Left hindlimb (tissue), 1 donor: Measurements from ENCODE around the gene AMBRA1.

Source experiments
- DNase-seq: peaks from one replicate; pipeline ENCODE4 v3.0.0-alpha.2; 2018

The AMBRA1 gene

GRCh38 chr11:46391578-46392420 lies 202.0 kb downstream of the AMBRA1 start, which contains the start of gene CHRM4:
CHRM4 (minus strand) TSS chr11:46391776; CDS start chr11:46386557, 5,219 bp downstream.
- DNase-seq: no peak

DNA sequence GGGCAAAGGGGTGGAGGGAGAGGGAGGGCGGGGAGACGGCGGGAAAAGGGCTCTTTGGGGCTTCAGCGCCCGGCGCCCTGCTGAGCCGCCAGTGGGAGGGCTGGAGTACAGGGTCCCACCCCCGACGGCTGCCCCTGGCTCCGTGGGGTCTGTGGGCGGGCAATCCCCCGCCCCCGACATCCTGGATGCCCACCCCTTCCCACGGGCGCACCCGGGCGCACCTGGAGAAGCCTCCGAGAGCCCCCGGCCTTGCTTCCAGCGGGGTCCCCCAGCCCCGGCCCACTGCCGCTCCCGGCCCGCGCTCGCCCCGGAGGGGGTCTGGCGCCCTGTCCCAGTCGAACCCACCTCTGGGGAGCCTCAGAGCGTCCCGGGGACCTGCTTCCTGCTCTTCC lies 202.6 kb downstream of the AMBRA1 start:
- no peak for DNase-seq

- no peak for DNase-seq
Measured at GRCh38 chr11:46390331-46391171, 203.3 kb downstream of the AMBRA1 start.

DNA sequence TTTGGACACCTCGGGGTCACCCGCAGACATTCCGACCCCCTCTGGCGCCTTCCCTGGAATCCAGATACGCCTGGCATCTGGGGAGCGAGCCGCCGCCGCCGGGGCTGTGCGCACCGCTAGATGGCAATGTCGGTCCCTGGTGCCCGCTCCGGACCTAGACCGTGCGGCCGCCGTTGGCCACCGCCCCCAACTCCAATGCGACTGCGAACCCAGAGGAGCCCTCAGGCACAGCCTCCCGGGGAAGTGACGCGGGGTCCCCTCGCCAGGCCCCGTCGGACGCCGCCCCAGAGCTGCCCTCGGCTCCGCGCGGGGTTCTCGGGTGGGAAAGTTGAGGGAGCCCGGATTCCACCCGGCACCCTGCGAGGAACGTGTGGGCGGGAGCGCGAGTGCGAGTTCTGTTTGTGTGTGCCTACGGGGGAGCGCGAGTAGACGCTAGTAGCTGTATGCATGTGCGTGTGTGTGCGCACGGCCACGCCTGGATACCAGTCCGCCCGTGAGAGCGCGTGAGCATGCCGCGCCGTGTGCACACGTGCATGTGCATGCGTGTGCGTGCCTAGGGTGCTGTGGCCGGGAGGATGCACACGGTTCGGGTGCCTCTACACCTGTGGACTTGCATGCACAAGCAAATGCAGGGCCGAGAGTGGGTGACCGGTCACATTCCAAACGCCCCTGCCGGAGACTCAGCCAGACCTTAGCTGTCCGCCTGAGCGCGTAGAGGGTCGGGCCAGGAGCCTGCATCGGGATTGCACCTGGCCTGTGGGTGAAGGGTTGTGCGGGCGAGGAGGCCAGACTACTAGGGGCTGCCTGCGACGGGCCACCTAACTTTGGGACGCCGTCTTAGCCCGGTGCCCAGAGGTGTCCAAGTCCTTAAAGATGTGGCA lies 204.1 kb downstream of the AMBRA1 start:
- DNase-seq: peak; percentile 74

DNA sequence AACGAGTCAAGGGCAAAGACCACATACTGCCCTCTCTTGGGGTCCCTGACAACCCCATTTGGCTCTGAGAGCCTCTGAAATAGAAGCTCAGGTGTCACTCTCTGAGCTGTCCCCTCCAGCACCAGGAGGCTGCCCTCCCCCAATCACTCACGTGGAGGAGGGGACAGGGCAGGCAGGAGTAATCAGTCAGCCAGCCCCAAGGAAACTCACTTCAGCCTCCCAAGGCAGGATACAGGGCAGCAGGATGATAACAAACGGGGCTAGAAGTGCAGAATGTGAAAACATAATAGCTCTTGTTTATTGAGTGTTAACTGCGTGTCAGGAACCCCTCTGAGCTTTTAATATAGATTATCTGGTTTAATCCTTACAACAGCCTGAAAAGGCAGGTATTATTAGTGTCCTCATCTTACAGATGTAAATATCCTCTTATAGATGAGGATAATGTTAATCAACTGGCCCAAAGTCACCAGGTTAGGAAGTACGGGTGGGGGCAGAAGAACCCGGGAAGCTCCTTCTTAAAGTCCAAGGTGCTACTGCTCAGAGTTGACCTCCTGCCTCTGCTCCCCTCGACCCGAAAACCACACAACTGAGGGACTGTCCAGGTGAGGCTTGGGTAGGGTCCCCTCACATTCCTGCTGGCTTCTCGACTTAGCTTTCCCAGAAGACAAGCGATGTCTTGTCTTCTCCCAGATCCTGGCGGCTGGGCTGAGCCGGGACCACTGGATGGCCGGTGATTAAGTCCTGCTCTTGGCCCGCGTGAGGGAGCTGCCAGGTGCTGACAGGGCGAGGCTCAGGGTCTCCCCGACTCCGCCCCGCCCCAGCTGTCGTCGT lies 205.0 kb downstream of the AMBRA1 start:
- DNase-seq: no peak

GRCh38 chr11:46387919-46388618 lies 205.8 kb downstream of the AMBRA1 start:
- DNase-seq: no peak

- no peak for DNase-seq
Measured at GRCh38 chr11:46387456-46387855, 206.4 kb downstream of the AMBRA1 start.

DNA sequence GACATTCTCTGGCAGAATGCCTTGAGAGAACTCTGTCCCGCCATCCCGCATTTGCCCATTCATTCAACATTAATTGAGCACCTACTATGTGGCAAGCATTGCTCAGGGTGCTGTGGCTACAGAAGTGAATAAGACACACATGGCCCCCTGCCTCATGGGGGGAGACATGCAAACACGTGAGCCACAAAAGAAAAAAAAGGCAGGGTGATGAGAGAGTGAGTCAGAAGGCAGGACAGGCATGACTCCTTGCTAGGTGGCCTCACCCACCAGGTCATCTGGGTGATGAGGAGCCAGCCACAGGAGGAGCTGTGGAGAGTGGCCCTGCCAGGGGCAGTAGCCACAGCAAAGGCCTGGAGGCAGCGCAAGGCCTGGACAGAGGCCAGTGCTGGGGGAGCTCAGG lies 207.1 kb downstream of the AMBRA1 start:
- no peak for DNase-seq

- no peak for DNase-seq
Measured at GRCh38 chr11:46386005-46386578, 207.7 kb downstream of the AMBRA1 start.

GRCh38 chr11:46385169-46386004 lies 208.4 kb downstream of the AMBRA1 start:
- DNase-seq: no peak

DNA sequence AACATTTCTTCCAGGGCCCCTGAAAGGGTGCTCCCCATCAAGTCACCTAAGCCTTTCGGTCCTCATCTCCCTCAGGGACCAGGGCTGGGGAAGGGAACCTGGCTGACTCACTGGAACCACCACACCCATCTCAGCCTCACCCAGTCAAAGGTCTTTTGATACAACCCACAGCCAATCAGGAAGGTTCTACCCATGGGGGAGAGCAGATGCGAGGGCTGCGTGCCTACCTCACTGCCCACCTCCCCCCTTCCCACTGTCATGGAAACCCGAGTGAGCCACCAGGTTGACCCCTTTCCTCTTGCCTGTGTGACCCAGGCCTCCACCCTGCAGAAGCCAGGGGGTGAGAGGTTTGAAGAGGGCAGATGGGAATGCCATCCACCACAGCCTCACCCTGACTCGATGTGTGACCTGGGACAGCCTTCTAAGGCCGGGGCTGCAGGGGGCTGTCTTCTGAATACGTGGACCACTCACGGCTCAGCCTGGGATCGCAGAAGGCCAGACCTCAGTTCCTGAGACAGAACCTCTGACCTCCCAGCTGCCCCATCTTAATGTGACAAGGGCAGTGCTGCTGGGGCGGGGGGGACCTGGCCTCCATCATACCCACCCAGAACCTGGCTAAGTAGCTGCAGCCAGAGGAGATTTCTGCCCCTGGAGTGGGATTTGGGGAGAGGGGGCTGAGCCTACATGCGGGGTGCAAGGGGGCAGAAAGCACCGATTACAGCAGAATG lies 209.7 kb downstream of the AMBRA1 start:
- DNase-seq: no peak

GRCh38 chr11:46383404-46383758 lies 210.4 kb downstream of the AMBRA1 start:
- DNase-seq: no peak

- DNase-seq: no peak
Measured at GRCh38 chr11:46382646-46383403, 211.0 kb downstream of the AMBRA1 start.

DNA sequence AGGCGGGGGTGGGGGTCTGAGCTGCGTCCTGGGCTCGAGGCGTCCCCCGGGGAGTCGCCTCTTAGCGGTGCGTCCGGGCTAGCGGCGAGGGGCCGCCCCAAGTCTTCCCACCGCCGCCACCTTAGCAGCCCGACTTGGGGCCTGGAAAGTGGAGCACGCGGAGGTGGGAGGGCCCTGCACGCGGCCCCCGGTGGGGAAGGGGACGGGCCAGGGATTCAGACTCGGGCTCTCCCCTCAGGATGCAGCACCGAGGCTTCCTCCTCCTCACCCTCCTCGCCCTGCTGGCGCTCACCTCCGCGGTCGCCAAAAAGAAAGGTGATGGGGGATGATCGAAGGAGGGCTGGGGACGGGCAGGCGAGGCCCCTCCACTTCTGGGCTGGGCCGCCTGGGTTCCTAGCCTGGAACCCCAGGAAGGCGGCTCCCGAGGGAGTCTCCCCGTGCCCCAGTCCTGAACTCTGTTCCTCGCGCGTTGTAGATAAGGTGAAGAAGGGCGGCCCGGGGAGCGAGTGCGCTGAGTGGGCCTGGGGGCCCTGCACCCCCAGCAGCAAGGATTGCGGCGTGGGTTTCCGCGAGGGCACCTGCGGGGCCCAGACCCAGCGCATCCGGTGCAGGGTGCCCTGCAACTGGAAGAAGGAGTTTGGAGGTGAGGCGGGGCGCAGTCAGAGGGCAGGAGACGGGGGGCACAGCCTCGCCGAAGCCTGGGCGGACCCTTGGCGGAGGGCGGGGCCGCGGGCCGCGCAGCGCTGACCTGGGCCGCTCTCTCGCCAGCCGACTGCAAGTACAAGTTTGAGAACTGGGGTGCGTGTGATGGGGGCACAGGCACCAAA lies 211.8 kb downstream of the AMBRA1 start:
- no peak for DNase-seq

DNA sequence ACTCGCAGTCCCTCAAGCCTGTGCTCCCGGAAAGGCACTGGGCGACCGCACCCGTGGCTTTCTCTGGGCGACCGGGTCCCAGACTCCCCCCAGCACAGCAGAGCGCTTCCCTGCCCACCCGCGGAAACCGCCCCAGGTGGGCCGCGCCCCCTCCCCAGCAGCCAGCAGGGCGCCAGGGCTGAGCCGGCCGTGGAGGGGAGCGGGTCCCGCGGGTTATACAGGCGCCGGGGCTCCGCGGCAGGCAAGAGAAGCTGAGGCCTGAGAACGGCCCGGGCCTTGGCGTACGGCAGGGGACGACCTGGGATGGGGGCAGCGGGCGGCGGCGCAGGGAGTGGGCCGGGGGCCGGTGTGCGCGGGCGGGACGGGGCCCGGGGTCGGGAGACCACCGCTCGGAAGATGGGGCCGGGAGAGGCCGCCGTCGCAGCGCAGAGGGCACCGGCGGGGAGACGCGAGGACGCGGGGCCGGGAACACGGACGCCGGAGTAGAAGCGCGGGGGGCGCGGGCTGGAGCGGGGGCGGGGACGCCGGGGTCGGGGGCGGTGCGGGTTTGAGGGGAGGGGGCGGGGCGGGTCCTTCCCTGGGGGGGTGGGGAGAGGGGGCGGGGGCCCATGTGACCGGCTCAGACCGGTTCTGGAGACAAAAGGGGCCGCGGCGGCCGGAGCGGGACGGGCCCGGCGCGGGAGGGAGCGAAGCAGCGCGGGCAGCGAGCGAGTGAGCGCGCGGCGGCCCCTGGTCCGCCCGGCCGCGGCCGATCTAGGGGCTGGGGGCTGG lies 212.6 kb downstream of the AMBRA1 start, which contains the start of gene MDK:
Gene MDK (plus strand): TSS at position 622 of the 771 bp plus-strand sequence. CDS start 389 bp downstream, outside the sequence.
- DNase-seq: peak; percentile 80

DNA sequence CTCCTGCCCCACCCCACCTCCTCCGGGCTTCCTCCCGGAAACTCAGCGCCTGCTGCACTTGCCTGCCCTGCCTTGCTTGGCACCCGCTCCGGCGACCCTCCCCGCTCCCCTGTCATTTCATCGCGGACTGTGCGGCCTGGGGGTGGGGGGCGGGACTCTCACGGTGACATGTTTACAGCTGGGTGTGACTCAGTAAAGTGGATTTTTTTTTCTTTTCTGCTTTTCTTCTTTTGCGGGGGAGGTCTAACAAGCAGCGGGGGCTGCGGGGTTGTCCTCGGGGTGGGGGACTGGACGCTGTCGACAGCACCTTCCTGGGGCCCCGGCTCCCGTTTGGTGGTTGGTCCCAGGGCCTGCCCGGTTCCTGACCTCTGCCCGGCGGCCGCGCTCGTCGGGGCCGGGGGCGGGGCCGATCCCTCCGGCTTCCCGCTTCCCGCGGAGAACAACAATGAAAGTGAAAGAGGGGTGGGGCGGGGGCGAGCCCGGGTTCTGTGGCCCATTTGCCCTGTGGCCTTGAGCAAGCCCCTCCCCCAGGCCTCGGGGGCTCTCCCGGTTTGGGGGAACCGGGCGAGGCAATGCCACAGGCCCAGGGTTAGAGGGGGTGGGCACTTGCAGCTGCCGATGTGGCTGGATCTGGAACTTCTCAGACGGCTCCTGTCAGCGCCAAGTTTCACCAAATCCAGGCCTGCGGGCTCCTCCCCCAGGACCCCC lies 213.3 kb downstream of the AMBRA1 start:
- DNase-seq: peak; percentile 79
